ENCODE measurements around the gene ERCC2. TPM values are rescaled to one million over a fixed set of nuclear protein-coding genes. Genes with fewer than 3 reads are reported as not detected.

Gene ERCC2
- total and polyA plus RNA-seq, 2 experiments from 2014 or later: 33.3 to 81.1 TPM

DNA sequence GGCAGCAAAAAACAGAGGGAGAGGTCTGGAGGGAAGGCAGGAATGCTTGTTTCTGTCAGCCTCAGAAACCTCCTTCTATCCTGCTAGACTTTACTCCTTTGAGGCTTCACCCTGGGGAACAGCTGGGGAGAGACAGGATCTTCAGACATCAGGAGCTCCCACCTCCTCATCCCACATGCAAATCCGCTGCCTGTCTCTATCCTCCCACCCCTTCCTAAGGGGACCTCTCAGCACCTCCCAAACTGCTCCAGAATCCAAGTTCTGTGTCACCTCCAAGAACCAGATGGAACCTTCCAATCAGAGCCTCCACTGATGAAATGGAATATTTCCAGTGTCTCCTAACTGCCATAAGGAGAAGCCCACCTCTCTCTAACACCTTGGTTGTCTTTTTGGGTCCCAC is 9.7 kb upstream of the ERCC2 start:
- no peaks in the 10 kb centered on the region for H3K9me2 ChIP-seq (ENCODE audit: insufficient read depth)
- H3K4me2 ChIP-seq: no peak overlapping the region
- H3K4me3 Mint-ChIP-seq: no peak overlapping the region
- DNase-seq (ENCODE audit: low spot score) (no peak), ATAC-seq (no peak)
- H3F3A ChIP-seq (replicated peaks; ENCODE audit: low read depth): peaks cover 4% of the 10 kb centered on the region; the same call in 1 of the 2 replicates
- H3K9me3 Mint-ChIP-seq: no peaks in the 10 kb centered on the region; the same call in 2 of the 3 replicates
- H3K27ac ChIP-seq (ENCODE audit: low read depth): no peak overlapping the region
- peaks cover 12% of the 10 kb centered on the region for H3K27me3 ChIP-seq (ENCODE audit: insufficient read depth)
- H3K36me3 ChIP-seq (ENCODE audit: insufficient read depth): no peaks in the 10 kb centered on the region
- H3K36me3 Mint-ChIP-seq (ENCODE audit: low read depth): no peaks in the 10 kb centered on the region
- TF ChIP-seq NANOG (IDR thresholded peaks at IDR 0.05; ENCODE audit: borderline replicate concordance): no peak
- TF ChIP-seq CREB1 (CRISPR knock-in tag; IDR thresholded peaks at IDR 0.05; ENCODE audit: low read depth): no peak
- TF ChIP-seq, protein P1, sequence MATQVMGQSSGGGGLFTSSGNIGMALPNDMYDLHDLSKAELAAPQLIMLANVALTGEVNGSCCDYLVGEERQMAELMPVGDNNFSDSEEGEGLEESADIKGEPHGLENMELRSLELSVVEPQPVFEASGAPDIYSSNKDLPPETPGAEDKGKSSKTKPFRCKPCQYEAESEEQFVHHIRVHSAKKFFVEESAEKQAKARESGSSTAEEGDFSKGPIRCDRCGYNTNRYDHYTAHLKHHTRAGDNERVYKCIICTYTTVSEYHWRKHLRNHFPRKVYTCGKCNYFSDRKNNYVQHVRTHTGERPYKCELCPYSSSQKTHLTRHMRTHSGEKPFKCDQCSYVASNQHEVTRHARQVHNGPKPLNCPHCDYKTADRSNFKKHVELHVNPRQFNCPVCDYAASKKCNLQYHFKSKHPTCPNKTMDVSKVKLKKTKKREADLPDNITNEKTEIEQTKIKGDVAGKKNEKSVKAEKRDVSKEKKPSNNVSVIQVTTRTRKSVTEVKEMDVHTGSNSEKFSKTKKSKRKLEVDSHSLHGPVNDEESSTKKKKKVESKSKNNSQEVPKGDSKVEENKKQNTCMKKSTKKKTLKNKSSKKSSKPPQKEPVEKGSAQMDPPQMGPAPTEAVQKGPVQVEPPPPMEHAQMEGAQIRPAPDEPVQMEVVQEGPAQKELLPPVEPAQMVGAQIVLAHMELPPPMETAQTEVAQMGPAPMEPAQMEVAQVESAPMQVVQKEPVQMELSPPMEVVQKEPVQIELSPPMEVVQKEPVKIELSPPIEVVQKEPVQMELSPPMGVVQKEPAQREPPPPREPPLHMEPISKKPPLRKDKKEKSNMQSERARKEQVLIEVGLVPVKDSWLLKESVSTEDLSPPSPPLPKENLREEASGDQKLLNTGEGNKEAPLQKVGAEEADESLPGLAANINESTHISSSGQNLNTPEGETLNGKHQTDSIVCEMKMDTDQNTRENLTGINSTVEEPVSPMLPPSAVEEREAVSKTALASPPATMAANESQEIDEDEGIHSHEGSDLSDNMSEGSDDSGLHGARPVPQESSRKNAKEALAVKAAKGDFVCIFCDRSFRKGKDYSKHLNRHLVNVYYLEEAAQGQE (IDR thresholded peaks at IDR 0.05; ENCODE audit: unreplicated experiment): no peak
- TF ChIP-seq, protein P2, sequence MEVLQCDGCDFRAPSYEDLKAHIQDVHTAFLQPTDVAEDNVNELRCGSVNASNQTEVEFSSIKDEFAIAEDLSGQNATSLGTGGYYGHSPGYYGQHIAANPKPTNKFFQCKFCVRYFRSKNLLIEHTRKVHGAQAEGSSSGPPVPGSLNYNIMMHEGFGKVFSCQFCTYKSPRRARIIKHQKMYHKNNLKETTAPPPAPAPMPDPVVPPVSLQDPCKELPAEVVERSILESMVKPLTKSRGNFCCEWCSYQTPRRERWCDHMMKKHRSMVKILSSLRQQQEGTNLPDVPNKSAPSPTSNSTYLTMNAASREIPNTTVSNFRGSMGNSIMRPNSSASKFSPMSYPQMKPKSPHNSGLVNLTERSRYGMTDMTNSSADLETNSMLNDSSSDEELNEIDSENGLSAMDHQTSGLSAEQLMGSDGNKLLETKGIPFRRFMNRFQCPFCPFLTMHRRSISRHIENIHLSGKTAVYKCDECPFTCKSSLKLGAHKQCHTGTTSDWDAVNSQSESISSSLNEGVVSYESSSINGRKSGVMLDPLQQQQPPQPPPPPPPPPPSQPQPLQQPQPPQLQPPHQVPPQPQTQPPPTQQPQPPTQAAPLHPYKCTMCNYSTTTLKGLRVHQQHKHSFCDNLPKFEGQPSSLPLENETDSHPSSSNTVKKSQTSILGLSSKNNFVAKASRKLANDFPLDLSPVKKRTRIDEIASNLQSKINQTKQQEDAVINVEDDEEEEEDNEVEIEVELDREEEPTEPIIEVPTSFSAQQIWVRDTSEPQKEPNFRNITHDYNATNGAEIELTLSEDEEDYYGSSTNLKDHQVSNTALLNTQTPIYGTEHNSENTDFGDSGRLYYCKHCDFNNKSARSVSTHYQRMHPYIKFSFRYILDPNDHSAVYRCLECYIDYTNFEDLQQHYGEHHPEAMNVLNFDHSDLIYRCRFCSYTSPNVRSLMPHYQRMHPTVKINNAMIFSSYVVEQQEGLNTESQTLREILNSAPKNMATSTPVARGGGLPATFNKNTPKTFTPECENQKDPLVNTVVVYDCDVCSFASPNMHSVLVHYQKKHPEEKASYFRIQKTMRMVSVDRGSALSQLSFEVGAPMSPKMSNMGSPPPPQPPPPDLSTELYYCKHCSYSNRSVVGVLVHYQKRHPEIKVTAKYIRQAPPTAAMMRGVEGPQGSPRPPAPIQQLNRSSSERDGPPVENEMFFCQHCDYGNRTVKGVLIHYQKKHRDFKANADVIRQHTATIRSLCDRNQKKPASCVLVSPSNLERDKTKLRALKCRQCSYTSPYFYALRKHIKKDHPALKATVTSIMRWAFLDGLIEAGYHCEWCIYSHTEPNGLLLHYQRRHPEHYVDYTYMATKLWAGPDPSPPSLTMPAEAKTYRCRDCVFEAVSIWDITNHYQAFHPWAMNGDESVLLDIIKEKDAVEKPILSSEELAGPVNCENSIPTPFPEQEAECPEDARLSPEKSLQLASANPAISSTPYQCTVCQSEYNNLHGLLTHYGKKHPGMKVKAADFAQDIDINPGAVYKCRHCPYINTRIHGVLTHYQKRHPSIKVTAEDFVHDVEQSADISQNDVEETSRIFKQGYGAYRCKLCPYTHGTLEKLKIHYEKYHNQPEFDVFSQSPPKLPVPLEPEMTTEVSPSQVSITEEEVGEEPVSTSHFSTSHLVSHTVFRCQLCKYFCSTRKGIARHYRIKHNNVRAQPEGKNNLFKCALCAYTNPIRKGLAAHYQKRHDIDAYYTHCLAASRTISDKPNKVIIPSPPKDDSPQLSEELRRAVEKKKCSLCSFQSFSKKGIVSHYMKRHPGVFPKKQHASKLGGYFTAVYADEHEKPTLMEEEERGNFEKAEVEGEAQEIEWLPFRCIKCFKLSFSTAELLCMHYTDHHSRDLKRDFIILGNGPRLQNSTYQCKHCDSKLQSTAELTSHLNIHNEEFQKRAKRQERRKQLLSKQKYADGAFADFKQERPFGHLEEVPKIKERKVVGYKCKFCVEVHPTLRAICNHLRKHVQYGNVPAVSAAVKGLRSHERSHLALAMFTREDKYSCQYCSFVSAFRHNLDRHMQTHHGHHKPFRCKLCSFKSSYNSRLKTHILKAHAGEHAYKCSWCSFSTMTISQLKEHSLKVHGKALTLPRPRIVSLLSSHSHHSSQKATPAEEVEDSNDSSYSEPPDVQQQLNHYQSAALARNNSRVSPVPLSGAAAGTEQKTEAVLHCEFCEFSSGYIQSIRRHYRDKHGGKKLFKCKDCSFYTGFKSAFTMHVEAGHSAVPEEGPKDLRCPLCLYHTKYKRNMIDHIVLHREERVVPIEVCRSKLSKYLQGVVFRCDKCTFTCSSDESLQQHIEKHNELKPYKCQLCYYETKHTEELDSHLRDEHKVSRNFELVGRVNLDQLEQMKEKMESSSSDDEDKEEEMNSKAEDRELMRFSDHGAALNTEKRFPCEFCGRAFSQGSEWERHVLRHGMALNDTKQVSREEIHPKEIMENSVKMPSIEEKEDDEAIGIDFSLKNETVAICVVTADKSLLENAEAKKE (CRISPR knock-in tag; IDR thresholded peaks at IDR 0.05): no peak
- no peak for TF ChIP-seq ZNF114 (CRISPR knock-in tag; IDR thresholded peaks at IDR 0.05)
- TF ChIP-seq POLR2AphosphoS5 (IDR thresholded peaks at IDR 0.05; ENCODE audit: low read depth): no peak
- TF ChIP-seq, protein P3, sequence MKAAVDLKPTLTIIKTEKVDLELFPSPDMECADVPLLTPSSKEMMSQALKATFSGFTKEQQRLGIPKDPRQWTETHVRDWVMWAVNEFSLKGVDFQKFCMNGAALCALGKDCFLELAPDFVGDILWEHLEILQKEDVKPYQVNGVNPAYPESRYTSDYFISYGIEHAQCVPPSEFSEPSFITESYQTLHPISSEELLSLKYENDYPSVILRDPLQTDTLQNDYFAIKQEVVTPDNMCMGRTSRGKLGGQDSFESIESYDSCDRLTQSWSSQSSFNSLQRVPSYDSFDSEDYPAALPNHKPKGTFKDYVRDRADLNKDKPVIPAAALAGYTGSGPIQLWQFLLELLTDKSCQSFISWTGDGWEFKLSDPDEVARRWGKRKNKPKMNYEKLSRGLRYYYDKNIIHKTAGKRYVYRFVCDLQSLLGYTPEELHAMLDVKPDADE (IDR thresholded peaks at IDR 0.05): no peak
- TF ChIP-seq JUNB (IDR thresholded peaks at IDR 0.05; ENCODE audit: unreplicated experiment): no peak
- TF ChIP-seq ZNF331 (CRISPR knock-in tag; IDR thresholded peaks at IDR 0.05; ENCODE audit: low read depth): no peak
- TF ChIP-seq EZH2phosphoT487 (IDR thresholded peaks at IDR 0.05; ENCODE audit: unreplicated experiment): no peak
- no peak for TF ChIP-seq EZH2 (IDR thresholded peaks at IDR 0.05; ENCODE audit: low read depth, unreplicated experiment)
- no peak for TF ChIP-seq STAT1 (IDR thresholded peaks at IDR 0.05; ENCODE audit: unreplicated experiment)
- no peaks in the 10 kb centered on the region for H4K20me1 ChIP-seq (replicated peaks; ENCODE audit: insufficient read depth)
- no peak overlapping the region for H2AFZ ChIP-seq
- H3K27me3 Mint-ChIP-seq (ENCODE audit: insufficient read depth, low read depth, poor library complexity): peaks cover 14% of the 10 kb centered on the region
- no peaks in the 10 kb centered on the region for H3K4me1 ChIP-seq (ENCODE audit: insufficient read depth)
- H3K27ac Mint-ChIP-seq: no peak overlapping the region
- H3K4me3 ChIP-seq: no peak overlapping the region
- H3K4me1 Mint-ChIP-seq: peaks cover 10% of the 10 kb centered on the region; the same call in 2 of the 3 replicates
- H3K79me2 ChIP-seq (replicated peaks; ENCODE audit: insufficient read depth): no peaks in the 10 kb centered on the region

All from GM23338 (cell line).